Pulmonary artery endothelial cell (primary cell): ENCODE measurements around the gene ZNF652. TPM values are rescaled to one million over a fixed set of nuclear protein-coding genes. Genes with fewer than 3 reads are reported as not detected.
"Not testable (repeated sequence)": the region's sequence is repeated elsewhere in the genome, so short reads cannot be mapped to it uniquely, and the experiment has no call there.

Source experiments
- DNase-seq: peaks from one replicate; pipeline ENCODE4 v3.0.0-alpha.2; 2011; ENCODE audit warnings: low read depth, low spot score
- total RNA-seq: library from RNA; depleted of rRNA; stranded (reverse); fragments of >200 nt; gene quantifications from 2 replicates; pipeline ENCODE4 v1.2.3, GENCODE V29; 2014

Gene ZNF652
- 7.2 and 8.4 TPM in 2 replicates for total RNA-seq

- peak; percentile 20 for DNase-seq
Measured at GRCh38 chr17:49361902-49362722, at the start of gene ZNF652. TSS of gene ZNF652 (minus strand) at chr17:49362250. CDS start at chr17:49317725, 44,525 bp downstream.

DNA sequence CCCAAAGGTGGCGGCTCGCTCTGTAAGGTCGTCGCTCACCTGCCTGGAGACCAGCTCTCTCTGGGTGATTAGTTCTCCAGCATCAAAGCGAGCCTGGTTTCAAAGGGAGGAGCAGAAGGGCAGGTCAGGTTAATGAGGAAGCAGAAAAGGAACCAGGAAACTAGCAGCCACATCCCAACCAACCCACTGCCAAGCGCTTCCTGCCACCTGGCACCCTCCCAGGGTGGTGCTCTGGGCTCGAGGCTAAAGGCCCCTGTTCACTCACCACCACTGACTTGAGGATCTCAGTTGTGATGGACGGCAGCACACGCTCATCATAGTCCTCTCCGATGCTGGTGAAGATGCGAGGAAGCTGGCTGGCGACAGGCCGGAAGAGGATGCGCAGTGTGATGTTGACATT, 47.0 kb upstream of the ZNF652 start:
- DNase-seq: no peak

GRCh38 chr17:49407981-49408501, 46.0 kb upstream of the ZNF652 start:
- no peak for DNase-seq

DNA sequence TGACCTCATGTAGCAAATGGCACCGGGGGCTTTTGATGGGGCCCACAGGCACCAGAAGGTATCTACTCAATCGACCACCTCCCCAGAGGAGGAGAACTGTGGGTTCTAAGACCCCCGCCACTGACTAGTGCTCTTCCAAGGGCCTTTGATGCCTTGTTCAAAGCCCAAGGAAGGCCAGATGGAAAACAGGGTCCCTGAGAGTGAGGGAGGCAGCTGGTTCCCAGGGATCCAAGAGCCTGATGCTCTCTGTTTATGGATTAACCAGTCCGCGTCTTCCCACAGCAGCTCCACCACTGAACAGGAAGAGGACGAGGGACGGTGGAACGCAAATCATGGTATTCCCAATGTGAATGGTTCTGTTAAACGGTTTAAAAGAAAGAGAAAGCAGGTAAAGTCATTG, 45.0 kb upstream of the ZNF652 start:
- DNase-seq: no peak

GRCh38 chr17:49406421-49407061, 44.5 kb upstream of the ZNF652 start:
- DNase-seq: no peak

DNA sequence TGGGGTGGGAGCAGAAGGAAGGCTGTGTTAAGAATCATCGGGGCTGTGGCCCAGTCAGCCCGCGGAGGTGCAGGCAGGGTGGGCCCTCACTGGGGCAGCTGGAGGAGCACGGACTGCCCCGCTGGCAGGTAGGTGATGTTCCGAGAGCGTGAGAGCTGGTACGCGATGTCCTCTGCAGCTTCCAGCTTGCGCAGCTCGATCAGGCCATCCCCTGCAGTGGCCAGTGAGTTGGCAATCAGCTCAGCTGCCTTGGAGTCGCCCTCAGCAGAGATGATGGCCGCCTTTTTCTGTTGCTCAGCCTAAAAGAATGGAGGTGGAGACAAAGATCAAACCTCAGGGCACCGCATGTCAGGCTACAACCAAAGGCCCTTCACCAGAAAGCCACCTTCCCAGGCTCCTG, 42.9 kb upstream of the ZNF652 start:
- DNase-seq: no peak

DNA sequence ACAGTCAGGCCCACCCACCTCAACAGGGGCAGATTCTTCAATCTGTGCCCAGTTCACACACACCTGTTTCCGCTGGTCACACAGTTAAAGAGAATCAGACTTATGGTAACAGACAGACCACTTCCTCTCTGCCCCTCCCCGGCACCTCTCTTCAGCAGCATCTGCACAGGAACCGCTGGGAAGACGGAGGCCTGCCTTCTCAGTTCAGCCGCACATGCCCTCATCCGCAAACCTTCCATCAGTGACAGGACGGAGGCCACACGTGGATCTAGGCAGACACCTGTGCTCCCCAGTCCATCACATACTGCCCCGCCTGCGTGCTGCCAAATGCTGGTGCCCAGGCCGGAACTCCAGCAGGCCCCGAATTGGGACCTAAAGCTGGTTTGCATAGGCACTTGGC, 42.3 kb upstream of the ZNF652 start:
- no peak for DNase-seq

GRCh38 chr17:49403514-49404289, 41.7 kb upstream of the ZNF652 start:
- DNase-seq: no peak

- no peak for DNase-seq
Measured at GRCh38 chr17:49402706-49403105, 40.7 kb upstream of the ZNF652 start.

GRCh38 chr17:49401971-49402611, 40.0 kb upstream of the ZNF652 start:
- DNase-seq: no peak

DNA sequence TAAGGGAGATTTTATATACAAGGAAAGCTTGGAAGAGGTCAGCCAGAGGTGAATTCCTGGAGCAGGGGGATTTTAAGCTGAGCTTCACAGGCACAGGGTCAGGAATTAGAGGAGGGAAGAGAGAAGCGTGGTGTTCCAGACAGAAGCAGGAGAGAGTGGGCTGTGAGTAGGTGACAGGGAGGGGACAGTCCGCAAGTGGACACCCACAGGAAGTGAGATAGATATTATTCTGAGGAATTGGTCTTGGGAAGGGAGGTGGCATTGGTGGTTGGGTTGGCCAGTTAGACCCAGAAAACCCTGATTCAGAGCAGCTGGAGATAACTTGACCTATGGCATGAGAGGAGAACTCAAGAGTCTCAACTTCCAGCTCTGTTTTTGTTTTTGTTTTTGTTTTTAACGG, 37.9 kb upstream of the ZNF652 start:
- no peak for DNase-seq

GRCh38 chr17:49397586-49397985, 35.5 kb upstream of the ZNF652 start:
- no peak for DNase-seq

DNA sequence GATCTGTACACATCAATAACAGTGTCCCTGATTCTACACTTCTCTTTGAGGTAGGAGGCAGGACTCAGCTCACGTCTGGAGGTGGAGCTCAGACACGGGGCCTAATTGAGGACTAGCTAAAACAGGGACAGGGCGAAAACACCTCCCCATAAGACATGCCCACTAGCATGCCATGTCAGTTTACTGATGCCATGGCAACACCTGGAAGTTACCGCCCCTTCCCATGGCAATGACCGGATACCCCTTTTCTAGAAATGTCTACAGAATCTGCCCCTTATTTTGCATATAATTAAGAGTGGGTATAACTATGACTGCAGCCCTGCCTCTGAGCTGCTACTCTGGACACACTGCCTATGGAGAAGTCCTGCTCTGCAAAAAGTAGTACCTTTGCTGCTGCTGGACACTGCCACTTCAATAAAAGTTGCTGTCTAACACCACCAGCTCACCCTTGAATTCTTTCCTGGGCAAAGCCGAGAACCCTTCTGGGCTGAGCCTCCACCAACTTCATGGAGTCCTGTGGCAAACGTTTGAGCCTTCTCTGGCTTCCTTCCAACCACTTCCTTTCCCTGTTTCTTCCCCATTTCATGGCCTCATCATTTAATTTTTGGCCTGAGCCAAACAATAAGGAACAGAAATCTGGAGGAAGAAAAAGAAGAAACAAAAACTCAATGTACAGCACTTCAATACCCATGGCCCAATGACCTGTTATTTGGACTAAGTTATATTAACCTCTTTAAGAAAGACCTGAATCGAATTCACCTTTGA, 31.6 kb upstream of the ZNF652 start:
- DNase-seq: no peak

- no peak for DNase-seq
Measured at GRCh38 chr17:49390548-49391324, 28.7 kb upstream of the ZNF652 start.

DNA sequence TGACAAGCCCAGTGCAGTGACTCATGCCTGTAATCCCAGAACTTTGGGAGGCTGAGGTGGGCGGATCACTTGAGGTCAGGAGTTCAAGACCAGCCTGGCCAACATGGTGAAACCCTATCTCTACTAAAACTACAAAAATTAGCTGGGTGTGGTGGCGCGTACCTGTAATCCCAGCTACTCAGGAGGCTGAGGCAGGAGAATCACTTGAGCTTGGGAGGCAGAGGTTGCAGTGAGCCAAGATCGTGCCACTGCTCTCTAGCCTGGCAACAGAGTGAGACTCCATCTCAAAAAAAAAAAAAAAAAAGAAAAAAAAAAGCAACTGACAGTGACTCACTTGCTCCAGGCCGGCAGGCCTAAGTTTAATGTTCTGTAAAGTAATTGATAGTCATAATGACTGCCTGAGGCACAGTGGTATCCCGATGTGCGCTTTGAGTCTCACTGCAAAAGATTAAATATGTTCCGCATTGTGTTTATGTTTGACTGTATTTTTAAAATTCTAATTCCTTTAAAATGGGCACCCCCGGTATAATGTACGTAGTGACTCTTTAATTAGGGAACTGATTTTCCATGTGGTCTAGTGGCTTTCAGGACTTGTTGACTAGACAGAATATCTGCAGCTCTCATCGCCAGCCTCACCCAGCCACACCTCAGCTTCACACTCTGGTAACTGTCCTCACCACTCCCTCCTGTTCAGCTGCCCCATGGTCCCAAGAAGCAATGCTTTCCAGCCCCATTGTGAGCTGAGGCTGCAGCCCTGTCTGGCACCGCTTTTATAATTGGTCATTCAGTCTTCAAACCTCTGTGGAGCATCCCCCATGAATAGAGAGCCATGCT, 27.7 kb upstream of the ZNF652 start:
- not testable (repeated sequence) for DNase-seq

GRCh38 chr17:49388692-49389513, 26.9 kb upstream of the ZNF652 start:
- no peak for DNase-seq

DNA sequence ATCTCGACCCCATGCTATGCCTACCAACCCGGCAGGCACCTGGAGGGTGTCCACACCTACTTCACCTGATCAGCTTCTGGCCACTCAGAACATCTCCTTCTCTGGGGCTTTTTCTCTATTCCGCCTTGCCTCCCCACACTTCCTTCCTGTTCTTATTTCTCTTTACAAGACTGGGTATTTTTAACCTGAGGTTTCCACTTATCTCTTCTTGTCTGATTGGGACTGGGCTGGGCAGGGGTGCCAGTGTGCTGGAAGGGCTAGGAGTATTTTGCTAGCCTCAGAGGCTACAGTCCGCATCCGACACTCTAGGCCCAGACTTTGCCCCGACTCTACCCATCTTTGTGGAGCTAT, 26.2 kb upstream of the ZNF652 start:
- DNase-seq: no peak
